LNCAP (cell line): ENCODE measurements around the gene GNB2.

Experiments
- TF ChIP-seq, protein P1 (sequence below): fragments of 450-650 bp; IDR thresholded peaks from 2 replicates; pipeline ENCODE4 v1.5.1; 2017; ENCODE audit warnings: mild to moderate bottlenecking

Gene GNB2

DNA sequence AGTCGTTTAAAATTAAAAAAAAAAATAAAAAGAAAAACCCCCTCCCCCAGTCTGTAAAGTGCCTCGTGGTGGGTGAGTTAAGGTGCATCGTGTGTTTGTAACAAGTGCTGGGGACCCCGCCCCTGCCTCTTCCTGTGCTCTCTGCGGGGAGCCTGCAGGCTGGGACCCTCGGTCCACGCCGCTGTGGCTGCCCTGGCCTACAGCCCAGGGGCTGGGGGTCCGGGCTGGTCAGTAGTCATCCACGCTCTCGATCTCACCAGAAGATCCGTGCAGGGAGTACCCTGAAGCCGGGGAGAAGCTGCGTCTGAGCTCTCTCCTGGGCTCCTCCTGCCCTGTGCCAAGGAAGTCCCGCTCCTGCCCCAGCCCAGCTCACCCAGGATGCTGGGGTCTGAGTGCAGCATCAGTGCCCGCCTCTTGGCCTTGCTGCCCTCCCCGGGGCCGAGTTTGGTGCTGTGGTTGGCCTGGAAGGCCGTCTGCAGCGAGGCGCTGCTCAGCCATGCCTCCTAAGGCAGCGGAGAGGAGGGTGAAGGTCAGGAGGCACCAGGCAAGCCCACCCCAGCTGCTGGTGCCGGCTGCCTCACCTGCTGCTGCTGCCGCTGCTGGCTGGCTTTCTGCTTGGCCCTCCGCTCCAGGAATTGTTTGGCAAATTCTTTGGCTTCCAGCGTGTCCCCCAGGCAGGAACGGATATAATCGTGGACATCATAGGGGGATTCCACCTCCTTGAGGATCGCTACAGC lies 8.1 kb downstream of the GNB2 start:
- TF ChIP-seq, protein P1, sequence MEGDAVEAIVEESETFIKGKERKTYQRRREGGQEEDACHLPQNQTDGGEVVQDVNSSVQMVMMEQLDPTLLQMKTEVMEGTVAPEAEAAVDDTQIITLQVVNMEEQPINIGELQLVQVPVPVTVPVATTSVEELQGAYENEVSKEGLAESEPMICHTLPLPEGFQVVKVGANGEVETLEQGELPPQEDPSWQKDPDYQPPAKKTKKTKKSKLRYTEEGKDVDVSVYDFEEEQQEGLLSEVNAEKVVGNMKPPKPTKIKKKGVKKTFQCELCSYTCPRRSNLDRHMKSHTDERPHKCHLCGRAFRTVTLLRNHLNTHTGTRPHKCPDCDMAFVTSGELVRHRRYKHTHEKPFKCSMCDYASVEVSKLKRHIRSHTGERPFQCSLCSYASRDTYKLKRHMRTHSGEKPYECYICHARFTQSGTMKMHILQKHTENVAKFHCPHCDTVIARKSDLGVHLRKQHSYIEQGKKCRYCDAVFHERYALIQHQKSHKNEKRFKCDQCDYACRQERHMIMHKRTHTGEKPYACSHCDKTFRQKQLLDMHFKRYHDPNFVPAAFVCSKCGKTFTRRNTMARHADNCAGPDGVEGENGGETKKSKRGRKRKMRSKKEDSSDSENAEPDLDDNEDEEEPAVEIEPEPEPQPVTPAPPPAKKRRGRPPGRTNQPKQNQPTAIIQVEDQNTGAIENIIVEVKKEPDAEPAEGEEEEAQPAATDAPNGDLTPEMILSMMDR: no peak

DNA sequence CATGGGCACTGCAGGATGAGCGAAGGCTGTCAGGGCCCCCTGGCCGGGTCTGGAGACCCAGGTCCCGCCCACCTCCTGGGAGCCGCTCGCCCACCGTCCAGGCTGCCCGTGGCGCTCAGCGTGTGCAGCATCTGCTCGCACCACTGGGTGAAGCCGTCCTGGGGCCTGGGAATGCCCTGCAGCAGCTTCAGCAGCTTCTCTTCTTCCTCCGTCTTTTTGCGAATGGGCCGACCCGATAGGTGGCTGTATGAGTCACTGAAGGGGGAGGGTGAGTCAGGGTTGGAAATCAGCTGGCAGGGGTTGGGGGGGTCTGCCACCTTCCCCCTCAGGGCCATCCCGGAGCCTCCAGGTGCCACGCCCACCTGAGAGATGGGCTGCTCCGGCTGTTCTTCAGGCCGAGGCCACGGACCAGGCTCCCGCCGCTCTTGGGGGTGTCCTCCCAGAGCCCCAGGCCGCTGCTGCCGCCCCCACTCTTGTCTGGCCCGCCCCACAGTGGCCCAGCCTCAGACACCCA lies 8.7 kb downstream of the GNB2 start:
- TF ChIP-seq, protein P1: no peak

DNA sequence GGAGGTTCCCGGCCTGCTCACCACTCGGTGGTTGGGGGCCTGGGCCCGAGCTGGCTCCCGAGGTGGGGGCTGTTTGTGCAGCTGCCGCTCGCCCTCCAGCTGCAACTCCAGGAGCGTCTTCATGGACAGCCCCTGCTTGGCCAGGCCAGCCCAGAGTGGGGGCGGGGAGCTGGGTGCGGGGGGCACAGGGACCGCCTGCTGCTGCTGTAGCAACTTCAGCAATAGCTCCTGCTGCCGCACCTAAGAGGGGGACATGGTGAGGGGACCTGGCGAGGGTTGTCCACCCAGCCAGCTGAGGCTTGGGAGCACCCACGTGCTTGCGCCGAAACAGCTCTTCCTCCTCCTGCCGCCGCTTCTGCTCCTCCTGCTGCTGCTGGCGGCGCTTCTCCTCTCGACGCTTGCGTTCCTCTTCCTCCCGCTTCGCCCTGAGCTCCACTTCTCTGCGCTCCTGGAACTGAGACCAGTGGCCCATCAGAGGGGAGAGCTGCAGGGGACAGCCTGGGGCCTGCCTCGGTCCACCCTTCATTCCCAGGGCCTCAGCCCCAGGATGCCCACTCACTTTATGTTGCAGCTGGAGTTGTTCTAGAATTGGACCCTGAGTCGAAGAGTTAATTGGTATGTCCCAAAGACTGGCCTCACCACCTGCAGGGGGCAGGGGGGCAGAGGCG lies 9.6 kb downstream of the GNB2 start:
- TF ChIP-seq, protein P1: no peak

DNA sequence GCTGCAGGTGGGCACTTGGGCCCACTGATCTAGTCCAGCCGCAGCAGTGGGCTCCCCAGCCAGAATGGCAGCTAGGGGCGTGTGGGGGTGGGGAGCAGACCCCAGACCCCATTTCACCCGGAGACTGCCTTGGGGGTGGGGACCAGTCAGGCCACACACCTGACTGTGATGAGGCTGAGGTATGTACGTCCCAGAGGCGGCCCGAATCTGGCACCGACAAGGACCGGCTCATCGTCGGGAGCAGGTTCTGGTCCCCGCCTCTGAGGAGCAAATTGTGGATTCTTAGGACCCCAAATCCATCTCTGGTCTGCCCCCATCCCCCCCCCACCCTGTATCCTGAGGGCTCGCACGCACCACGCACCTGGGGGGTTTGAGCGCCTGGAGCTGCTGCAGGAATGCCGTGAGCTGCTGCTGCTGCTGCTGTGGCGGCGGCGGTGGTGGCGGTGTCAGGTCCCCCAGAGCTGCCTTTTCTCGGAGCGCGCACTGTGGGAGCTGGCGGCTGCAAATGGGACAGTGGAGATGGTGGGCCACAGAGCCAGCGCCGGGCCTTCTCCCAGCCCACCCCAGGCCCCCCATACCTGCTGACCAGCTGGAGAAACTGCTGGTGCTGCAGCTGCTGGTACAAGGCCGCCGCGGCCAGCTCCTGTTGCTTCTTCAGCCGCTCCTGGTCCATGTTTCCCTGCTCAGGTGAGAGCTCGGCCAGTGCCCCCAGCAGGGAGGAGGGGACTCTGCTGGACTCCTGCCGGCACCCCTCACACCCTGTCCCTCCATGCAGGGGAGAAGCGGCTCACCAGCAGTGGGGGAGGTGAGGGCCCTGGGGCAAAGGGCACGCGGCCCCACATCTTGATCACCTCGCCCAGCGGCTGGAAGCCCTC lies 10.4 kb downstream of the GNB2 start:
- TF ChIP-seq, protein P1: no peak

DNA sequence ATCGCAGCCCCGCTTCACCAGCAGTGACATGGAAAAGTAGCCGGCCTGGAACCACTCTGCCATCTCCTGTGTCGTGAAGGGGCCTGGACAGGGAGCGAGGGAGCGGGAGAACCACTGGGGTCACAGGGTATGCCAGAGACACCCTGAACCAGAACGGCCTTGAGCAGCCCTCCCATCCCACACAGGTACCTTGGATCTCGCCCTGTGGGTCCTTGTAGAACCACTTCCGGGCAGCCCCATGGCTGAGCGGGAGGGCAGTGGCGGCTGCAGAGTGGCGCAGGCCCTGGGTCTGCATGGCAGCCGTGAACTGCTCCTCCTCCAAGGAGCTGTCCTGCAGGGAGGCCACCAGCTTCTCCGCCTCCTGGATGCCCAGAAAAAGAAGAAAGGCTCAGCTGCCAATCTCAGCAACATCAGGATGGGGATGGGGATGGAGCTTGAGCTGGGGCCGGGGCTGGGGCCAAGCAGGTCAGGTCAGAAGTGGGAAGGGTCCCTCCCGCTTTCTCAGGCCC lies 11.0 kb downstream of the GNB2 start:
- TF ChIP-seq, protein P1: no peak

DNA sequence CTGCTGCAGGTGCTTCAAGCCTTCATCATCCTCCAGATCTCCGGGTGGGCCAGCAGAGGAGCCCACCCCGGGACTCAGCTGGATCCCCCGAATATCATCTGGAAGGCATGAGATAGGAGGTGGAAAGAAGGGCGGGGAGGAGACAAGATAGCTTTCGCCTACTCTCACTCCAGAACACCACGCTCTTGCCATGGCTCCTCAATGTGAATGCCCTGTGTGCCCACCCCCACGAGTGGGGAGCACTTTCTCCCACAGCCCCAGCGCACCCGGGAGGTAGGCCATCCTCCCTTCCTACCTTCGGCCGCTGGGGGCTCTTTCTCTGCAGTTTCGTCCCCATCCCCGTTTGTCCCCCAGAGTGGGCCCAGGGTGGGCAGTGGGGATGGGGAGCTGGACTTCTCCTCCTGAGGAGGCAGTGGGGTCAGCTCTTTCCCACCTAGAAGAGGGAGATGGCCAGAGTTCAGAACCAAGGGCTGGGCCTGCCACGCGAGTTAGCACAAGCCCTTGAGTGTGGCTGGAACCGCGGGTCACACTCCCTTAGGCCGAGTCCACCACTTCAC lies 11.6 kb downstream of the GNB2 start:
- TF ChIP-seq, protein P1: no peak

DNA sequence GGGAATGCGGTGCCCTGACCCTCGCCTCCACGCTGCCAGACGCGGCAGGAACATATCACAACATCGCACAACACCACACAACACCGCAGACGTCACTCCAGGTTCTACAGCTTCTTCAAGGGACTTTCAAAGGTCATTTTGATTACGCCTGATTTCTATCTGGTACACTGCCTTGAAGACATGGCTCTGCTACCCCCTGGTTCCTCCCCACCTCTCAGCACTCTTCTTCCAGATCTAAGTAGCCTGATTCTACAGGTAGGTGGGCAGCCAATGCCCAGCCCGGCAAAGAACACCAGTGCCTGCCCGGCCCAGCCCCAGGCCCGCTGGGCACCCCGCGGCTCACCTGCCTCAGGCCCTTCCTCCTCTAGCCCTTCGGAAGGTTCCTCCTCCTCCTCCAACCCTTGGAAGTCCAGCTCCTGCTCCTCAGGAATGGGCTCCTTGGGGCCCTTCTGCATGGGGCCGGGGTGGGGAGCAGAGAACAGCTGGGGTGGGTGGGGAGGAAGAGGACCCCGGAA lies 12.1 kb downstream of the GNB2 start:
- TF ChIP-seq, protein P1: no peak
